B cell (primary cell): ENCODE data around the gene C1QTNF7. TPM values are rescaled to one million over a fixed set of nuclear protein-coding genes. Genes with fewer than 3 reads are reported as not detected.

Experiments
- ATAC-seq: fragments of 200-7000 bp; cut with Tn5 transposase; one replicate; pipeline ENCODE4 v1.10.0; 2021; ENCODE audit warnings: low read depth, mild to moderate bottlenecking, moderate number of reproducible peaks, moderate library complexity
- CTCF ChIA-PET: fragments of 350-600 bp; sonication (Branson Sonifier 250); formaldehyde crosslinking; loops from one replicate; lab custom pipeline; 2021; ENCODE audit warnings: antibody characterized with exemption, inconsistent platforms; lab: Charles Lee
- POLR2A ChIA-PET: fragments of 350-600 bp; sonication (Branson Sonifier 250); formaldehyde crosslinking; loops from one replicate; lab custom pipeline; 2021; ENCODE audit warnings: antibody characterized with exemption; lab: Charles Lee
- DNase-seq: peaks from one replicate; pipeline ENCODE4 v3.0.0; 2013
- H2AFZ ChIP-seq: 2 replicates; pipeline ENCODE4 v1.6.1; 2012; ENCODE audit warnings: mild to moderate bottlenecking, low read depth, low read length; ENCODE audit not compliant: insufficient read depth, poor library complexity, severe bottlenecking
- H3K27ac ChIP-seq, 2 donors: 1 replicate in 1 of 2; 2 replicates in 1 of 2; pipeline ENCODE4 v1.5.1; 2012 to 2013; ENCODE audit warnings: low read length in 2 of 2, mild to moderate bottlenecking in 2 of 2, moderate library complexity in 1 of 2
- H3K27me3 ChIP-seq, 4 experiments: fragments of 200-600 bp in 1 of 4; sonication (generic) in 1 of 4; replicated peaks in 1 of 4; 1 replicate in 2 of 4; 2 replicates in 2 of 4; pipeline versions ENCODE4 v1.6.1 to v1.7.0; 2013 to 2016; ENCODE audit warnings: low read length in 3 of 4, mild to moderate bottlenecking in 2 of 4, mixed read lengths in 1 of 4, moderate library complexity in 1 of 4; ENCODE audit not compliant: insufficient read depth in 4 of 4, control insufficient read depth in 3 of 4; ENCODE audit errors: control extremely low read depth in 1 of 4
- H3K36me3 ChIP-seq, 2 experiments: replicated peaks in 1 of 2; 1 replicate in 1 of 2; 2 replicates in 1 of 2; pipeline versions ENCODE4 v1.6.1 to v1.7.1; 2013; ENCODE audit warnings: low read length in 1 of 2; ENCODE audit not compliant: insufficient read depth in 2 of 2, control insufficient read depth in 1 of 2; ENCODE audit errors: control extremely low read depth in 1 of 2, extremely low read depth in 1 of 2
- H3K4me1 ChIP-seq, 2 donors: fragments of 200-600 bp in 1 of 2; sonication (generic) in 1 of 2; 1 replicate in 1 of 2; 2 replicates in 1 of 2; pipeline versions ENCODE4 v1.5.1 to v1.6.1; 2013 to 2017; ENCODE audit warnings: low read length in 2 of 2; ENCODE audit not compliant: control insufficient read depth in 2 of 2, insufficient read depth in 2 of 2
- H3K4me2 ChIP-seq: replicated peaks from 2 replicates; pipeline ENCODE3; 2012; ENCODE audit warnings: mild to moderate bottlenecking, low read depth, low read length; ENCODE audit not compliant: poor library complexity, severe bottlenecking
- H3K4me3 ChIP-seq, 5 experiments: fragments of 200-600 bp in 1 of 5; sonication (generic) in 1 of 5; 1 replicate in 3 of 5; 2 replicates in 2 of 5; pipeline versions ENCODE4 v1.5.1 to v1.7.0; 2011 to 2016; ENCODE audit warnings: low read length in 4 of 5, mild to moderate bottlenecking in 4 of 5, low read depth in 2 of 5, control low read depth in 1 of 5, moderate library complexity in 1 of 5; ENCODE audit not compliant: insufficient read depth in 1 of 5; ENCODE audit errors: control extremely low read depth in 1 of 5, extremely low read depth in 1 of 5
- H3K79me2 ChIP-seq: fragments of 200-600 bp; sonication (generic); one replicate; pipeline ENCODE4 v1.6.0; 2016; ENCODE audit warnings: low read length; ENCODE audit not compliant: control insufficient read depth, insufficient read depth
- H3K9ac ChIP-seq: fragments of 200-600 bp; sonication (generic); 2 replicates; pipeline ENCODE4 v1.6.1; 2017; ENCODE audit warnings: mild to moderate bottlenecking, low read length, moderate library complexity
- H3K9me3 ChIP-seq, 3 donors: one replicate each; pipeline versions ENCODE4 v1.6.1 to v1.7.1; 2013; ENCODE audit warnings: low read length in 2 of 3; ENCODE audit not compliant: control insufficient read depth in 2 of 3, insufficient read depth in 1 of 3; ENCODE audit errors: control extremely low read depth in 1 of 3
- H4K20me1 ChIP-seq: 2 replicates; pipeline ENCODE4 v1.6.0; 2012; ENCODE audit warnings: mild to moderate bottlenecking, low read length; ENCODE audit not compliant: insufficient read depth, control insufficient read depth, poor library complexity, severe bottlenecking
- H3K27ac Mint-ChIP-seq: one replicate; pipeline ENCODE4 v1.8.0; 2021; ENCODE audit warnings: mixed read lengths
- H3K27me3 Mint-ChIP-seq: one replicate; pipeline ENCODE4 v1.8.0; 2021; ENCODE audit warnings: mixed read lengths
- H3K4me1 Mint-ChIP-seq: one replicate; pipeline ENCODE4 v1.8.0; 2021; ENCODE audit warnings: mixed read lengths
- H3K4me3 Mint-ChIP-seq: one replicate; pipeline ENCODE4 v1.8.0; 2021; ENCODE audit warnings: mixed read lengths
- H3K9me3 Mint-ChIP-seq: one replicate; pipeline ENCODE4 v1.8.0; 2022; ENCODE audit warnings: mixed read lengths; ENCODE audit not compliant: insufficient read depth
- CTCF ChIP-seq: fragments of 200-600 bp; IDR thresholded peaks from one replicate; pipeline ENCODE4 v1.8.0; 2022; ENCODE audit warnings: antibody characterized with exemption, mild to moderate bottlenecking
- EZH2 ChIP-seq: IDR thresholded peaks from 2 replicates; pipeline ENCODE4 v1.6.1; 2012; ENCODE audit warnings: borderline replicate concordance, low read depth, mild to moderate bottlenecking, moderate library complexity, low read length; ENCODE audit not compliant: insufficient read depth, poor library complexity, severe bottlenecking
- WGBS: methylation state at CpG from one replicate; pipeline ENCODE4 v1.1.5; 2013; ENCODE audit warnings: missing lambda C conversion rate; ENCODE audit not compliant: insufficient coverage; 5-methylcytosine and 5-hydroxymethylcytosine counted together
- intact Hi-C: fragments of 100-400 bp; cut with micrococcal nuclease; formaldehyde crosslinking; loops from one replicate; pipeline ENCODE4 v1.10.0; 2022
- polyA plus RNA-seq: library from polyadenylated mRNA; depleted of rRNA; stranded (reverse); fragments of >200 nt; gene quantifications from 2 replicates; pipeline ENCODE4 v1.2.3, GENCODE V29; 2012
- total RNA-seq, 2 donors: library from RNA; stranded (reverse); fragments of 120-200 nt in 1 of 2; gene quantifications; 1 replicate in 1 of 2; 2 replicates in 1 of 2; pipeline versions ENCODE4 v1.2.3 to v1.2.4, GENCODE V29; 2013 to 2022

Gene C1QTNF7
- total and polyA plus RNA-seq, 2 donors (not counting 1 experiment from before 2014, with no cell fraction given): not detected

DNA sequence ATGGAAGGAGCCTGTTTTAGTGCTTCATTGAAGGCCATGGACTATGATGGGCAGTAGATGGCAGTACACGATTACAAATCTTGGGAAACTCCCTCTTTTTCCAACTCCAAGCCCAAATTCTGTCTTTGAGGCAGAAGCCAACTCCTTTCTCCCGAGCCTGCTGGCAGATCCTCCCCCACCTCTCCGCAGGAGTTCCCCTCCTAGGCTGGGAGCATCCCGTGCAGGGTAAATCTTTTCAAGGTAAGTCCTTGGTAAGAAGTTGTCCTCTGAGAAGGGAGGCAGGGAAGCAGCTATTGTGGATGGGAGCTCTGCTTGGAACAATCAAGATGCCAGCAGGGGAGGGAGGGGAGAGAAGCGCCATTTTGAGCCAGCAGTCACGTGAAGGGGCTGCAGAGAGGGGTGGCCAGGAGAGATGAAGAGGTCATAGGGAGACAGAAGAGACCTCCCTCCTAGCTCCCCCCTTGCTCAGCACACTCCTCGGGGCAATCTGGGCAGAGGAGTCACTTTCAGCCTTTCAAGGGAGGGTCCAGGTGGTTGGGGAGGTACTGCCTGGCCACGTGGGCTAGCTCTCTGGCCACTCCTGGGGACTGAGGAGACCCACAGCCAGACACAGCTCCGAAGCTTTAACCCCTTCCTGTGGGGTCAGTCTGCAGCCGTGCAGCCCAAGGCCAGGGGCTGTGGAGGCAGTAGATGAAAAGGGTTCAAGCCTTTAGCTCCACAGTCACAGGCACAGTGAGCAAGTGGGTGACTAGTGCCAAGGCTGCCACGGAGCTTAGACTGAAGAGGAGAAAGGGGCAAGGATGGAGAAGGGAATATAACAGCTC lies 51.5 kb downstream of the C1QTNF7 start:
- ATAC-seq (no peak), DNase-seq (peak; percentile 16)
- Histone ChIP-seq H3K27ac (no peak overlapping the region), H3K9me3 (no peaks in the 10 kb centered on the region), H3K4me2 (no peak overlapping the region), H3K4me3 (no peak overlapping the region), H3K27me3 (no peaks in the 10 kb centered on the region), H3K79me2 (no peaks in the 10 kb centered on the region), H3K9ac (no peak overlapping the region), H2AFZ (no peak overlapping the region), H3K36me3 (no peaks in the 10 kb centered on the region), H3K4me1 (no peaks in the 10 kb centered on the region), H4K20me1 (no peaks in the 10 kb centered on the region)
- peaks cover 6% of the 10 kb centered on the region for H3K27me3 Mint-ChIP-seq
- intact Hi-C loops: loop anchor here (2.0 kb wide), 1 partner anchor 522 kb away; no protein-coding TSS in a partner anchor
- ChIA-PET POLR2A (no interaction called here), CTCF (interaction anchor here (1.0 to 1.2 kb wide), 2 partner anchors 22 to 477 kb away, joined by 4 read pairs; no protein-coding TSS in a partner anchor)
- no peak overlapping the region for H3K27ac Mint-ChIP-seq
- 67% methylated on average over 5 of the region's 11 CpGs for WGBS
- no peaks in the 10 kb centered on the region for H3K4me1 Mint-ChIP-seq
- no peak for TF ChIP-seq EZH2
- no peak for TF ChIP-seq CTCF
- H3K9me3 Mint-ChIP-seq: peaks cover 2% of the 10 kb centered on the region
- H3K4me3 Mint-ChIP-seq: no peak overlapping the region

GRCh38 chr4:15479913-15480185 lies 52.0 kb downstream of the C1QTNF7 start:
- Mint-ChIP-seq H3K27me3 (peaks cover 8% of the 10 kb centered on the region), H3K9me3 (peaks cover 2% of the 10 kb centered on the region), H3K4me1 (no peaks in the 10 kb centered on the region), H3K27ac (no peak overlapping the region), H3K4me3 (no peak overlapping the region)
- H3K36me3 ChIP-seq: no peaks in the 10 kb centered on the region
- no peaks in the 10 kb centered on the region for H3K9me3 ChIP-seq
- no peak overlapping the region for H3K27ac ChIP-seq
- TF ChIP-seq CTCF (no peak), EZH2 (no peak)
- no peak overlapping the region for H3K9ac ChIP-seq
- no peak overlapping the region for H3K4me3 ChIP-seq
- intact Hi-C loops: loop anchor here (2.0 kb wide), 1 partner anchor 521 kb away; no protein-coding TSS in a partner anchor
- H2AFZ ChIP-seq: no peak overlapping the region
- H3K4me2 ChIP-seq: no peak overlapping the region
- ChIA-PET POLR2A (no interaction called here), CTCF (interaction anchor here (1.0 to 1.2 kb wide), 2 partner anchors 23 to 476 kb away, joined by 4 read pairs; no protein-coding TSS in a partner anchor)
- DNase-seq (no peak), ATAC-seq (no peak)
- H3K27me3 ChIP-seq: no peaks in the 10 kb centered on the region
- no peaks in the 10 kb centered on the region for H3K4me1 ChIP-seq
- no peaks in the 10 kb centered on the region for H4K20me1 ChIP-seq
- no peaks in the 10 kb centered on the region for H3K79me2 ChIP-seq
- no CpG with 5 or more reads among the region's 3 CpGs for WGBS
